Upper lobe of left lung (tissue), 6 donors: ENCODE data around the gene SLC22A12. TPM values are rescaled to one million over a fixed set of nuclear protein-coding genes. Genes with fewer than 3 reads are reported as not detected.

Experiments used
- ATAC-seq, 2 donors: fragments of 200-7000 bp; cut with Tn5 transposase; one replicate each; pipeline ENCODE4 v1.9.1; 2022; ENCODE audit warnings: mild to moderate bottlenecking in 2 of 2, moderate library complexity in 2 of 2; ENCODE audit not compliant: low FRiP score in 2 of 2
- DNase-seq, 2 donors: peaks; one replicate each; pipeline ENCODE4 v3.0.0-alpha.2; 2019 to 2020
- H3K27ac ChIP-seq, 4 donors: fragments of 200-600 bp; sonication (generic); one replicate each; pipeline ENCODE4 v1.5.1; 2016 to 2019
- H3K27me3 ChIP-seq, 4 donors: fragments of 200-600 bp; sonication (generic); one replicate each; pipeline ENCODE4 v1.5.1; 2017 to 2019
- H3K36me3 ChIP-seq, 4 donors: fragments of 200-600 bp; sonication (generic); one replicate each; pipeline ENCODE4 v1.5.1; 2016 to 2019
- H3K4me1 ChIP-seq, 4 donors: fragments of 200-600 bp; sonication (generic); one replicate each; pipeline ENCODE4 v1.5.1; 2018 to 2019
- H3K4me3 ChIP-seq, 4 donors: fragments of 200-600 bp; sonication (generic); one replicate each; pipeline ENCODE4 v1.5.1; 2017 to 2019; ENCODE audit warnings: mild to moderate bottlenecking in 2 of 4, moderate library complexity in 1 of 4
- H3K9me3 ChIP-seq, 4 donors: fragments of 200-600 bp; sonication (generic); one replicate each; pipeline ENCODE4 v1.5.1; 2018 to 2019
- EP300 ChIP-seq, 4 donors: sonication (generic); formaldehyde crosslinking; IDR thresholded peaks; one replicate each; pipeline ENCODE4 v1.5.1; 2017; ENCODE audit warnings: antibody characterized with exemption in 4 of 4, control low read depth in 2 of 4
- POLR2A ChIP-seq, 4 donors: fragments of 450-650 bp; IDR thresholded peaks; one replicate each; pipeline ENCODE4 v1.5.1; 2016 to 2017; ENCODE audit warnings: antibody characterized with exemption in 4 of 4, mild to moderate bottlenecking in 2 of 4
- POLR2AphosphoS5 ChIP-seq, 2 donors: sonication (generic); formaldehyde crosslinking; IDR thresholded peaks; one replicate each; pipeline ENCODE4 v1.5.1; 2017; ENCODE audit warnings: antibody characterized with exemption in 2 of 2
- WGBS, 2 donors: methylation state at CpG; one replicate each; pipeline ENCODE4 v1.1.5; 2017 to 2018; 5-methylcytosine and 5-hydroxymethylcytosine counted together
- total RNA-seq, 6 donors: library from RNA; depleted of rRNA in 4 of 6; stranded (reverse); fragments of >200 nt in 4 of 6; gene quantifications; one replicate each; pipeline versions ENCODE4 v1.1.0 to v1.2.1, GENCODE V29; 2016 to 2021
- TF ChIP-seq, protein P1 (sequence below), 6 experiments: fragments of 450-650 bp in 4 of 6; fragments of 200-600 bp in 2 of 6; sonication (generic) in 2 of 6; IDR thresholded peaks; one replicate each; pipeline ENCODE4 v1.5.1; 2016 to 2019; ENCODE audit warnings: antibody characterized with exemption in 6 of 6
- donor health status: DM: no; HTN: no; CAD: no; lungs with moderate emphysema.
- donor health status: DM: no; HTN: yes; CAD: no; lungs with severe emphysema.

The SLC22A12 gene
- total RNA-seq, 6 donors from 2014 or later = not detected

DNA sequence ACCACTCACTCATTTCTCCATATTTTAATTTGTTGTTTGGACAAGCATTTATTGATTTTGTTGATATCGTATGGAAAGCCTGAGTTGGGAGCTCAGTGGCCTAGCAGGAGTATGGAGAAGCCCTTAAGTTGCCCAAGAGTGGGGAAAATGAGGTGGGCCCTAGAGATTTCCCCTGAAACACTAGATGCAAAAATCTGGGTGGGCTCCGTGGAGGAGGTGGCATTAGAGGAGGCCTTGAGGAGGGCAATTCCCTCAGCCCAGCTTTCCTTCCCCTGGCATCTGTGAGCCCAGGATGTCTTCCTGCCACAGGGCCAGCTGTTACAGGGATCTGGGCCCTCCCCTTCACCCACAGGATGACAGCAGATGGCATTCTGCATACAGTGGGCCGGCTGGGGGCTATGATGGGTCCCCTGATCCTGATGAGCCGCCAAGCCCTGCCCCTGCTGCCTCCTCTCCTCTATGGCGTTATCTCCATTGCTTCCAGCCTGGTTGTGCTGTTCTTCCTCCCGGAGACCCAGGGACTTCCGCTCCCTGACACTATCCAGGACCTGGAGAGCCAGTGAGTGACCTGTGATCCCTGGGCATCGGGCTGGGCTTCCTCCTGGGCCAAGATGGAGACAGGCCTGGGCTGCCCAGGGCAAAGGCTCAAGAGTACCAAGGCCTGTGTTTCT lies 21.6 kb upstream of the SLC22A12 start:
- H3K36me3 ChIP-seq = no peaks in the 10 kb centered on the region
- no peak overlapping the region for H3K27ac ChIP-seq
- no peaks in the 10 kb centered on the region for H3K27me3 ChIP-seq
- WGBS, 2 donors = 86 to 91% methylated on average over 8 of the region's 8 CpGs
- DNase-seq = no peak
- no peak overlapping the region for H3K4me3 ChIP-seq
- H3K9me3 ChIP-seq = no peaks in the 10 kb centered on the region
- no peak for TF ChIP-seq POLR2A (IDR thresholded peaks at IDR 0.05)
- no peak for TF ChIP-seq POLR2AphosphoS5 (IDR thresholded peaks at IDR 0.05)
- no peak for TF ChIP-seq EP300 (IDR thresholded peaks at IDR 0.05)
- TF ChIP-seq, protein P1, sequence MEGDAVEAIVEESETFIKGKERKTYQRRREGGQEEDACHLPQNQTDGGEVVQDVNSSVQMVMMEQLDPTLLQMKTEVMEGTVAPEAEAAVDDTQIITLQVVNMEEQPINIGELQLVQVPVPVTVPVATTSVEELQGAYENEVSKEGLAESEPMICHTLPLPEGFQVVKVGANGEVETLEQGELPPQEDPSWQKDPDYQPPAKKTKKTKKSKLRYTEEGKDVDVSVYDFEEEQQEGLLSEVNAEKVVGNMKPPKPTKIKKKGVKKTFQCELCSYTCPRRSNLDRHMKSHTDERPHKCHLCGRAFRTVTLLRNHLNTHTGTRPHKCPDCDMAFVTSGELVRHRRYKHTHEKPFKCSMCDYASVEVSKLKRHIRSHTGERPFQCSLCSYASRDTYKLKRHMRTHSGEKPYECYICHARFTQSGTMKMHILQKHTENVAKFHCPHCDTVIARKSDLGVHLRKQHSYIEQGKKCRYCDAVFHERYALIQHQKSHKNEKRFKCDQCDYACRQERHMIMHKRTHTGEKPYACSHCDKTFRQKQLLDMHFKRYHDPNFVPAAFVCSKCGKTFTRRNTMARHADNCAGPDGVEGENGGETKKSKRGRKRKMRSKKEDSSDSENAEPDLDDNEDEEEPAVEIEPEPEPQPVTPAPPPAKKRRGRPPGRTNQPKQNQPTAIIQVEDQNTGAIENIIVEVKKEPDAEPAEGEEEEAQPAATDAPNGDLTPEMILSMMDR (IDR thresholded peaks at IDR 0.05) = no peak
- peaks cover 0 to 6% (median 0%) of the 10 kb centered on the region in 4 donors for H3K4me1 ChIP-seq
- ATAC-seq = no peak

DNA sequence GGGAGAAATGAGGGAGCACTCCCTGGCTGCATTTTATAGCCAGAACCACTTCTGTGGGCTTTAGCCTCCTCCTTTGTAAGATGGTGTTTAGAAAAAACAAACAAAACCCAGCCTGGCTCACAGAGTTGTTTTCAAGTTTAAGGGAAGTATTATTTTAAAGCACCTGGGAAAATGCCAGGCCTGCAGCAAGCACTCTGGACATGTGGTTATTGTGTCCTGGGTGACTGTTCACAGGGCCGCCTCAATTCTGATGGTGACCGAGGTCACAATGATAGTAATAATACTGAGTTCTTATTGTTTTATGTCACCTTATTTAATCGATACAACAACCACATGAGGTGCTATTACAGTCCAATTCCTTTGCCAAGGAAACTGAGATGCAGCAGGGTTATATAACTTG lies 20.7 kb upstream of the SLC22A12 start:
- no peak for ATAC-seq
- WGBS, 2 donors = 92 to 94% methylated on average over 3 of the region's 3 CpGs
- DNase-seq = no peak
- peaks cover 0 to 6% (median 0%) of the 10 kb centered on the region in 4 donors for H3K4me1 ChIP-seq
- H3K27me3 ChIP-seq = no peaks in the 10 kb centered on the region
- H3K27ac ChIP-seq = no peak overlapping the region
- H3K9me3 ChIP-seq = no peaks in the 10 kb centered on the region
- no peak overlapping the region for H3K4me3 ChIP-seq
- no peaks in the 10 kb centered on the region for H3K36me3 ChIP-seq
- TF ChIP-seq POLR2A (IDR thresholded peaks at IDR 0.05) = no peak
- TF ChIP-seq EP300 (IDR thresholded peaks at IDR 0.05) = no peak
- TF ChIP-seq, protein P1 (IDR thresholded peaks at IDR 0.05) = no peak
- no peak for TF ChIP-seq POLR2AphosphoS5 (IDR thresholded peaks at IDR 0.05)

DNA sequence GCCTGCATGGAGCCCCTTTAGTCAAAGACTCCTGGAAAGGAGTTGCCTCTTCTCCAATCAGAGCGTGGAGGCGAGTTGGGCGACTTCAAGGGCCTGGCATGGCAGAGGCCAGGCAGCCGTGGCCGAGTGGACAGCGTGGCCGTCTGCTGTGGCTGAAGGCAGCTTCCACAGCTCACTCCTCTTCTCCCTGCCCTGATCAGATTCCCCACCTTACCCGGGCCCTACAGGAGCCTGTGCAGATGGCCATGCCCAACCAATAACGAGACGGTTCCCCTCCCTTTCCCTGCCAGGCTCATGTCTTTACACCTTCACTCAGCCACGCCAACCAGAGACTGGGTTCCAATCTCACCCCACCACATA lies 20.0 kb upstream of the SLC22A12 start:
- no peaks in the 10 kb centered on the region for H3K27me3 ChIP-seq
- H3K4me1 ChIP-seq = peaks cover 0 to 6% (median 0%) of the 10 kb centered on the region in 4 donors
- DNase-seq (peak in 1 of 2 donors; percentile 52), ATAC-seq (no peak)
- no peak for TF ChIP-seq POLR2AphosphoS5 (IDR thresholded peaks at IDR 0.05)
- no peak for TF ChIP-seq EP300 (IDR thresholded peaks at IDR 0.05)
- TF ChIP-seq POLR2A (IDR thresholded peaks at IDR 0.05) = no peak
- TF ChIP-seq, protein P1 (IDR thresholded peaks at IDR 0.05) = no peak
- no peak overlapping the region for H3K27ac ChIP-seq
- no peaks in the 10 kb centered on the region for H3K36me3 ChIP-seq
- H3K4me3 ChIP-seq = no peak overlapping the region
- WGBS, 2 donors = 87 to 91% methylated on average over 11 of the region's 11 CpGs
- no peaks in the 10 kb centered on the region for H3K9me3 ChIP-seq

GRCh38 chr11:64571410-64572091 lies 19.5 kb upstream of the SLC22A12 start:
- DNase-seq (no peak), ATAC-seq (peak in 1 of 2 donors; percentile 28)
- Histone ChIP-seq H3K4me3 (no peak overlapping the region), H3K4me1 (peaks cover 0 to 2% (median 0%) of the 10 kb centered on the region in 4 donors), H3K36me3 (no peaks in the 10 kb centered on the region), H3K27ac (no peak overlapping the region), H3K9me3 (no peaks in the 10 kb centered on the region), H3K27me3 (no peaks in the 10 kb centered on the region)
- no peak for TF ChIP-seq POLR2AphosphoS5 (IDR thresholded peaks at IDR 0.05)
- TF ChIP-seq POLR2A (IDR thresholded peaks at IDR 0.05) = no peak
- TF ChIP-seq, protein P1 (IDR thresholded peaks at IDR 0.05) = no peak
- TF ChIP-seq EP300 (IDR thresholded peaks at IDR 0.05) = no peak
- 65 to 95% methylated on average over 2 to 22 of the region's 22 CpGs for WGBS, 2 donors
